Natural killer cell (primary cell): ENCODE measurements around the gene VDAC1. TPM values are rescaled to one million over a fixed set of nuclear protein-coding genes. Genes with fewer than 3 reads are reported as not detected.
"Not testable (repeated sequence)": the region's sequence is repeated elsewhere in the genome, so short reads cannot be mapped to it uniquely, and the experiment has no call there.

Source experiments
- ATAC-seq, 3 donors: fragments of 150-1000 bp in 2 of 3; fragments of 200-7000 bp in 1 of 3; cut with Tn5 transposase; 1 replicate in 1 of 3; 2 replicates in 2 of 3; pipeline ENCODE4 v1.10.0; 2021; ENCODE audit warnings: mild to moderate bottlenecking in 2 of 3, moderate library complexity in 2 of 3
- DNase-seq, 2 donors: peaks; one replicate each; pipeline versions ENCODE4 v3.0.0 to v3.0.0-alpha.2; 2013 to 2021; ENCODE audit warnings: mixed read lengths in 1 of 2
- H3K27ac ChIP-seq: one replicate; pipeline ENCODE4 v1.5.1; 2013; ENCODE audit warnings: mild to moderate bottlenecking, low read length
- H3K27me3 ChIP-seq: one replicate; pipeline ENCODE4 v1.6.1; 2013; ENCODE audit warnings: low read length; ENCODE audit not compliant: control insufficient read depth, insufficient read depth
- H3K36me3 ChIP-seq: one replicate; pipeline ENCODE4 v1.6.1; 2013; ENCODE audit warnings: low read length; ENCODE audit not compliant: control insufficient read depth, insufficient read depth
- H3K4me1 ChIP-seq: one replicate; pipeline ENCODE4 v1.6.1; 2013; ENCODE audit warnings: low read length; ENCODE audit not compliant: control insufficient read depth, insufficient read depth
- H3K4me3 ChIP-seq: one replicate; pipeline ENCODE4 v1.5.1; 2013; ENCODE audit warnings: low read length
- H3K9me3 ChIP-seq: one replicate; pipeline ENCODE4 v1.6.1; 2013; ENCODE audit warnings: low read length; ENCODE audit not compliant: control insufficient read depth, insufficient read depth
- H3K27ac Mint-ChIP-seq, 2 donors: one replicate each; pipeline ENCODE4 v1.8.0; 2022; ENCODE audit warnings: mild to moderate bottlenecking in 2 of 2, mixed read lengths in 2 of 2, moderate library complexity in 1 of 2
- H3K27me3 Mint-ChIP-seq, 2 donors: one replicate each; pipeline ENCODE4 v1.8.0; 2022; ENCODE audit warnings: low read depth in 2 of 2, mixed read lengths in 2 of 2
- H3K36me3 Mint-ChIP-seq: one replicate; pipeline ENCODE4 v1.8.0; 2022; ENCODE audit warnings: mixed read lengths
- H3K4me1 Mint-ChIP-seq, 2 donors: one replicate each; pipeline ENCODE4 v1.8.0; 2022; ENCODE audit warnings: mixed read lengths in 2 of 2
- H3K4me3 Mint-ChIP-seq: one replicate; pipeline ENCODE4 v1.8.0; 2022; ENCODE audit warnings: mild to moderate bottlenecking, moderate library complexity, mixed read lengths
- H3K9me3 Mint-ChIP-seq, 2 donors: one replicate each; pipeline ENCODE4 v1.8.0; 2022; ENCODE audit warnings: mixed read lengths in 2 of 2
- WGBS: methylation state at CpG from one replicate; pipeline ENCODE4 v1.1.7; 2013; ENCODE audit warnings: missing lambda C conversion rate; ENCODE audit not compliant: insufficient coverage; 5-methylcytosine and 5-hydroxymethylcytosine counted together
- intact Hi-C: fragments of 100-400 bp; cut with micrococcal nuclease; formaldehyde crosslinking; loops from one replicate; pipeline ENCODE4 v1.14.2; 2022
- total RNA-seq, 4 donors: library from RNA; stranded (reverse); fragments of 120-200 nt in 1 of 4; gene quantifications; one replicate each; pipeline versions ENCODE4 v1.2.3 to v1.2.4, GENCODE V29; 2013 to 2022
- TF ChIP-seq, protein P1 (sequence below): fragments of 200-600 bp; IDR thresholded peaks from one replicate; pipeline ENCODE4 v1.8.0; 2022; ENCODE audit warnings: antibody characterized with exemption

Gene VDAC1
- total RNA-seq, 3 donors from 2014 or later (not counting 1 experiment from before 2014, with no cell fraction given) = 54.0 to 63.3 (median 60.2) TPM

DNA sequence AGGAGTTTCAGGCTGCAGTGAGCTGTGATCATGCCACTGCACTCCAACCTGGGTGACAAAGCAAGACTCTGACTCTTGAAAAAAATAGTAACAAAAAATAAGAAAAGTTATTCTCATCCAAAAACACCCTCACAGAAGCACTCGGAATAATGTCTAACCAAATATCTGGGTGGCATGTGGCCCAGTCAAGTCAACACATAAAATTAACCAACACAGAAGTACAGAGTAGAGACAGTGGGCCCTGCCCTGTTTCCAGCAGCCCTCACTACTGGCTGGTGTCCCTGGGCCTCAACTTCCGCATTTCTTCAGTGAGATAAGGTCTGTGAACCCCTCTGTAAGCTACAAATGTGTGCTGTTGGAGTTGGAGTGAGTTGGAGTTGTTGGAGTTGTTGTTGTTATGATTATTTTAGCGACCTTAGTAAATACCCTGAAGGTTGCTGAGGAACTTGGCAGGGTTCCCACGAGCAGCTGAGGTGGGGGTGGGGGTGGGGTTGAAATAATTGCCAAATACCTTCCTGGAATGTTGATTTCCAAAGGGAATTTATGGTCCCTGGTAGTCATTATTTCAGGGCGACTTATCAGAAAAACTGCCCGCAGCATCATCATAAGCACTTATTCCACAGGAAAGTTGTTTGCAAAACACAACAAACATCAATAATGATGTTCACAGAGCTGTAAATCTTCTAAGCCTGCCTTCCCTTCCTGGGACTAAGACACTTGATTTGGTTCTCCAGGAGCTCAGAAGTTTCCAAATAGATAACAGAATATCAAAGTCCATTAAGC lies 66.5 kb downstream of the VDAC1 start:
- no peaks in the 10 kb centered on the region for H3K9me3 ChIP-seq
- no peaks in the 10 kb centered on the region for H3K27me3 ChIP-seq
- H3K9me3 Mint-ChIP-seq = peaks cover 0 to 3% of the 10 kb centered on the region in 2 donors
- ATAC-seq (no peak), DNase-seq (no peak)
- peaks cover 24% of the 10 kb centered on the region for H3K4me1 ChIP-seq
- H3K36me3 ChIP-seq = no peaks in the 10 kb centered on the region
- H3K27me3 Mint-ChIP-seq = peaks cover 0 to 7% of the 10 kb centered on the region in 2 donors
- intact Hi-C loops = no loop called here
- no peaks in the 10 kb centered on the region for H3K36me3 Mint-ChIP-seq
- WGBS = 77% methylated on average over 6 of the region's 6 CpGs
- H3K4me3 ChIP-seq = no peak overlapping the region
- H3K27ac ChIP-seq = peak overlapping the region; percentile 77
- TF ChIP-seq, protein P1, sequence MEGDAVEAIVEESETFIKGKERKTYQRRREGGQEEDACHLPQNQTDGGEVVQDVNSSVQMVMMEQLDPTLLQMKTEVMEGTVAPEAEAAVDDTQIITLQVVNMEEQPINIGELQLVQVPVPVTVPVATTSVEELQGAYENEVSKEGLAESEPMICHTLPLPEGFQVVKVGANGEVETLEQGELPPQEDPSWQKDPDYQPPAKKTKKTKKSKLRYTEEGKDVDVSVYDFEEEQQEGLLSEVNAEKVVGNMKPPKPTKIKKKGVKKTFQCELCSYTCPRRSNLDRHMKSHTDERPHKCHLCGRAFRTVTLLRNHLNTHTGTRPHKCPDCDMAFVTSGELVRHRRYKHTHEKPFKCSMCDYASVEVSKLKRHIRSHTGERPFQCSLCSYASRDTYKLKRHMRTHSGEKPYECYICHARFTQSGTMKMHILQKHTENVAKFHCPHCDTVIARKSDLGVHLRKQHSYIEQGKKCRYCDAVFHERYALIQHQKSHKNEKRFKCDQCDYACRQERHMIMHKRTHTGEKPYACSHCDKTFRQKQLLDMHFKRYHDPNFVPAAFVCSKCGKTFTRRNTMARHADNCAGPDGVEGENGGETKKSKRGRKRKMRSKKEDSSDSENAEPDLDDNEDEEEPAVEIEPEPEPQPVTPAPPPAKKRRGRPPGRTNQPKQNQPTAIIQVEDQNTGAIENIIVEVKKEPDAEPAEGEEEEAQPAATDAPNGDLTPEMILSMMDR = no peak
- H3K27ac Mint-ChIP-seq = no peak overlapping the region
- H3K4me3 Mint-ChIP-seq = no peak overlapping the region
- H3K4me1 Mint-ChIP-seq = no peaks in the 10 kb centered on the region

DNA sequence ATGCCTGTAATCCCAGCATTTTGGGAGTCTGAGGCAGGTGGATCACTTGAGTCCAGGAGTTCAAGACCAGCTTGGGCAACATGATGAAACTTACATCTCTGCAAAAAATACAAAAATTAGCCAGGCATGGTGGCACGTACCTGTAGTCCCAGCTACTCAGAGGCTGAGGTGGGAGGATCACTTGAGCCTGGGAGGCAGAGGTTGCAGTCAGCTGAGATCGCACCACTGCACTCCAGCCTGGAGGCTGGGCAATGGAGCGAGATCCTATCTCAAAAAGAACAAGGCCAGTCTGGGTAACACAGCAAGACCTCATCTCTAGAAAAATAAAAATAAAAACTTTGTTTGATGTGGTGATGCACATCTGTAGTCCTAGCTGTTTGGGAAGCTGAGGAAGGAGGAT lies 67.1 kb downstream of the VDAC1 start:
- H3K36me3 ChIP-seq, H3K4me1 Mint-ChIP-seq, H3K36me3 Mint-ChIP-seq, intact Hi-C loops, H3K9me3 Mint-ChIP-seq, DNase-seq, H3K27ac Mint-ChIP-seq, H3K4me3 Mint-ChIP-seq, H3K27me3 ChIP-seq, H3K4me3 ChIP-seq, H3K27me3 Mint-ChIP-seq, ATAC-seq, H3K9me3 ChIP-seq: not testable (repeated sequence)
- WGBS = 90% methylated on average over 3 of the region's 3 CpGs
- peaks cover 30% of the 10 kb centered on the region for H3K4me1 ChIP-seq
- H3K27ac ChIP-seq = peak overlapping the region; percentile 77

DNA sequence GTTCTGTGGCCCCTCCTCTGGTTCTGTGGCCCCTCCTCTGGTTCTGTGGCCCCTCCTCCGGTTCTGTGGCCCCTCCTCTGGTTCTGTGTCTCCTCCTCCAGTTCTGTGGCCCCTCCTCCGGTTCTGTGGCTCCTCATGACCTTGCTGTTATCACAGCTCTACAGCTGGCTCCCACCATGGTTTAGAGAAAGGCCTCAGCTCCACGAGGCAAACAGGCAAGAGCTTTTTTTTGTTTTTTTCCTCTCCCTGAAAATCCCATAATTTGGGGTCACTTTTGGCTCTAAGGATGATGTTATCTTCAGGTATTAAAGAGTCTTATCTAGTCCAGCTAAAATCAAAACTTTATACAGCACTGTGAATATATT lies 68.1 kb downstream of the VDAC1 start:
- H3K4me1 Mint-ChIP-seq = no peaks in the 10 kb centered on the region
- no peak overlapping the region for H3K4me3 Mint-ChIP-seq
- Histone ChIP-seq H3K4me3 (no peak overlapping the region), H3K27me3 (no peaks in the 10 kb centered on the region), H3K36me3 (no peaks in the 10 kb centered on the region), H3K27ac (peak overlapping the region; percentile 77), H3K4me1 (peaks cover 33% of the 10 kb centered on the region), H3K9me3 (no peaks in the 10 kb centered on the region)
- intact Hi-C loops = no loop called here
- DNase-seq = no peak
- peaks cover 0 to 3% of the 10 kb centered on the region in 2 donors for H3K9me3 Mint-ChIP-seq
- no peak for ATAC-seq
- H3K27ac Mint-ChIP-seq = peak overlapping the region; percentile 36 to 57
- H3K36me3 Mint-ChIP-seq = no peaks in the 10 kb centered on the region
- WGBS = 65% methylated on average over 3 of the region's 3 CpGs
- TF ChIP-seq, protein P1 = no peak
- peaks cover 0 to 7% of the 10 kb centered on the region in 2 donors for H3K27me3 Mint-ChIP-seq

DNA sequence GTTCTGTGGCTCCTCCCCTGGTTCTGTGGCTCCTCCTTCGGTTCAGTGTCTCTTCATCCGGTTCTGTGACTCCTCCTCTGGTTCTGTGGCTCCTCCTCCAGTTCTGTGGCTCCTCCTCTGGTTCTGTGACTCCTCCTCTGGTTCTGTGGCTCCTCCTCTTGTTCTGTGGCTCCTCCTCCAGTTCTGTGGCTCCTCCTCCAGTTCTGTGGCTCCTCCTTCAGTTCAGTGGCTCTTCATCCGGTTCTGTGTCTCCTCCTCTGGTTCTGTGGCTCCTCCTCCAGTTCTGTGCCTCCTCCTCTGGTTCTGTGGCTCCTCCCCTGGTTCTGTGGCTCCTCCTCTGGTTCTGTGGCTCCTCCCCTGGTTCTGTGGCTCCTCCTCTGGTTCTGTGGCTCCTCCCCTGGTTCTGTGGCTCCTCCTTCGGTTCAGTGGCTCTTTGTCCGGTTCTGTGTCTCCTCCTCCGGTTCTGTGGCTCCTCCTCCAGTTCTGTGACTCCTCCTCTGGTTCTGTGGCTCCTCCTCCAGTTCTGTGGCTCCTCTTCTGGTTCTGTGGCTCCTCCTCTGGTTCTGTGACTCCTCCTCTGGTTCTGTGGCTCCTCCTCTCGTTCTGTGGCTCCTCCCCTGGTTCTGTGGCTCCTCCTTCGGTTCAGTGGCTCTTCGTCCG lies 68.7 kb downstream of the VDAC1 start:
- H3K27ac Mint-ChIP-seq = peak overlapping the region; percentile 36 to 57
- H3K36me3 Mint-ChIP-seq, H3K27me3 ChIP-seq, H3K27me3 Mint-ChIP-seq, DNase-seq, H3K36me3 ChIP-seq, H3K4me3 ChIP-seq, ATAC-seq, H3K4me1 Mint-ChIP-seq, intact Hi-C loops, H3K9me3 ChIP-seq, H3K4me3 Mint-ChIP-seq, H3K9me3 Mint-ChIP-seq: not testable (repeated sequence)
- peak overlapping the region; percentile 77 for H3K27ac ChIP-seq
- H3K4me1 ChIP-seq = peaks cover 36% of the 10 kb centered on the region
- 87% methylated on average over 10 of the region's 10 CpGs for WGBS
